ENCODE results near the gene SSC4D. TPM values are rescaled to one million over a fixed set of nuclear protein-coding genes. Genes with fewer than 3 reads are reported as not detected.
"Not testable (repeated sequence)": the region's sequence is repeated elsewhere in the genome, so short reads cannot be mapped to it uniquely, and the experiment has no call there.

SSC4D gene
- total RNA-seq, 1 experiment from 2014 or later, result 14.8 TPM

DNA sequence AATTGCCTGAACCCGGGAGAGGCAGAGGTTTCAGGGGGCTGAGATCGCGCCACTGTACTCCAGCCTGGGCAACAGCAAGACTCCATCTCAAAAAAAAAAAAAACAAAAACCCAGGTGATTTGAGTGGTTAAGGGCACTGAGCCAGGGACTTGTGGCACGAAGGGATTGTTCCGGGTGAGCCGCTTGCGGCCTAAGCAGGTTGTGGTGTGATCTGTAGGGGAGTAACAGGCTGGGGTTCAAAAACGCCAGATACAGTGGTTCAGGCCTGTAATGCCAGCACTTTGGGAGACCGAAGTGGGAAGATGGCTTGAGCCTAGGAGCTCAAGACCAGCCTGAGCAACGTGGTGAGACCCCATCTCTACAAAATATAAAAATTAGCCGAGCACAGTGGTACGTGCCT is 34.3 kb upstream of the SSC4D start:
- not testable (repeated sequence) for H2AFZ ChIP-seq (ENCODE audit: low read length); H2AK5ac ChIP-seq (ENCODE audit: insufficient read length, low read length)

DNA sequence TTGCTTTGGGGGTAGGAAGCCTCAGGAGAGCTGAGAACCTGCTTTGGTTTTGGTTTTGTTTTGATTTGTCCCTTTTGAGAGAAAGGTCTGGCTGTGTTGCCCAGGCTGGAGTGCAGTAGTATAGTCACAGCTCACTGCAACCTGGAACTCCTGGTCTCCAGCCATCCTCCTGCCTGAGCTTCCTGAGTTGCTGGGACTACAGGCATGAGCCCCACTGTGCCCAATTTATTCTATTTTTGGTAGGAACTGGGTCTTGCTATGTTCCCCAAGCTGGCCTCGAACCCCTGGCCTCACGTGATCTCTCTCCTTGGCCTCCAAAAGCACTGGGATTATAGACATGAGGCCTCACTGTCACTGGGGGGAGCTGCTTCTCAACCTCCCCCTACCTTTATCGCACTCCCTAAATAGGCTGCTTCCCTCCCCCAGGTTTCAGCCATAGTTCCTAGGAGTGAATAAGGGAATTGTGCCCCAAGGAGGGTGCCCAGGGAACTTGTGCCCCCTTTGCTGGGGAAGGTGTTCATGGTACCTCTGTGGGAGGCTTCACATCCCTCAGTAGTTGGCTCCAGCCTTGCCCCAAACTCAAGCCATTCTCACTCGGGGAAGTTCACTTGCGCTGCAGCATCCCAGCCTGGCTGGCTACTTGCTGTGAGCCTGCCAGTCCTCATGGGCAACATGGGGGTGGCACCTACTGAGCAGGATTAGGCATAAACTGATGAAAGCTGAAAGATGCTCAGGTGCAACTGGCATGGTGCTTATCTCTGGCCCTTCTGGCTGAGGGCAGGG is 33.4 kb upstream of the SSC4D start:
- not testable (repeated sequence) for H4K91ac ChIP-seq (ENCODE audit: insufficient read length, low read depth, low read length); H2BK5ac ChIP-seq (ENCODE audit: insufficient read length, low read length); H3K23me2 ChIP-seq (ENCODE audit: insufficient read length, low read depth, low read length, poor library complexity, severe bottlenecking); H3K9me3 ChIP-seq (ENCODE audit: control insufficient read depth, low read depth, low read length); H3K4me3 Mint-ChIP-seq; H3K4me1 ChIP-seq (ENCODE audit: insufficient read depth, low read length); H3K14ac ChIP-seq (ENCODE audit: insufficient read depth, low read length); H3K79me1 ChIP-seq (ENCODE audit: insufficient read depth, low read depth, low read length, poor library complexity, severe bottlenecking); H3K27me3 Mint-ChIP-seq (ENCODE audit: low read depth); H3K27ac ChIP-seq (ENCODE audit: insufficient read length, low read depth, low read length); H2BK120ac ChIP-seq (ENCODE audit: low read depth, low read length, poor library complexity, severe bottlenecking); H2BK12ac ChIP-seq (ENCODE audit: insufficient read length, low read depth, low read length); H4K5ac ChIP-seq (ENCODE audit: insufficient read length, low read depth, low read length); H3K4ac ChIP-seq (ENCODE audit: low read depth, low read length); H3K4me2 ChIP-seq (ENCODE audit: insufficient read depth, insufficient read length, low read length); H2BK20ac ChIP-seq (ENCODE audit: low read depth, low read length, poor library complexity, severe bottlenecking); H3K23ac ChIP-seq (ENCODE audit: insufficient read length, low read depth, low read length); H3K27ac Mint-ChIP-seq; H2AFZ ChIP-seq (ENCODE audit: low read length); H3T11ph ChIP-seq (ENCODE audit: low read length); H4K8ac ChIP-seq (replicated peaks; ENCODE audit: insufficient read length, low read depth, low read length); H2AK5ac ChIP-seq (ENCODE audit: insufficient read length, low read length); H4K20me1 ChIP-seq (ENCODE audit: control insufficient read depth, insufficient read depth, insufficient read length); H3K4me1 Mint-ChIP-seq; DNase-seq; H3K56ac ChIP-seq (ENCODE audit: insufficient read length, low read depth, low read length); H2BK15ac ChIP-seq (ENCODE audit: low read depth, low read length); H3K27me3 ChIP-seq (ENCODE audit: insufficient read depth, low read length); H3K9ac ChIP-seq (ENCODE audit: extremely low read depth, insufficient read length, low read length); H3K79me2 ChIP-seq (ENCODE audit: insufficient read depth, low read length); H3K9me3 Mint-ChIP-seq; H3K36me3 Mint-ChIP-seq (ENCODE audit: insufficient read depth in 1 of 3, low read depth in 3 of 3); H3K18ac ChIP-seq (ENCODE audit: insufficient read length, low read depth, low read length)
- WGBS (ENCODE audit: extremely low coverage, insufficient read length, low lambda C conversion rate), result no CpG with 5 or more reads among the region's 5 CpGs

More for the DNA sequence above, 34.3 kb upstream of the SSC4D start:
- H4K5ac ChIP-seq (ENCODE audit: insufficient read length, low read depth, low read length); H3K56ac ChIP-seq (ENCODE audit: insufficient read length, low read depth, low read length); H4K91ac ChIP-seq (ENCODE audit: insufficient read length, low read depth, low read length); H3T11ph ChIP-seq (ENCODE audit: low read length); H3K27me3 ChIP-seq (ENCODE audit: insufficient read depth, low read length); H3K18ac ChIP-seq (ENCODE audit: insufficient read length, low read depth, low read length); H3K14ac ChIP-seq (ENCODE audit: insufficient read depth, low read length); H3K4me3 Mint-ChIP-seq; H3K4me2 ChIP-seq (ENCODE audit: insufficient read depth, insufficient read length, low read length); H3K23me2 ChIP-seq (ENCODE audit: insufficient read length, low read depth, low read length, poor library complexity, severe bottlenecking); H4K8ac ChIP-seq (replicated peaks; ENCODE audit: insufficient read length, low read depth, low read length); H3K27ac ChIP-seq (ENCODE audit: insufficient read length, low read depth, low read length); H3K23ac ChIP-seq (ENCODE audit: insufficient read length, low read depth, low read length); H3K9me3 Mint-ChIP-seq; H3K4me1 Mint-ChIP-seq; H3K79me1 ChIP-seq (ENCODE audit: insufficient read depth, low read depth, low read length, poor library complexity, severe bottlenecking); DNase-seq; H2BK20ac ChIP-seq (ENCODE audit: low read depth, low read length, poor library complexity, severe bottlenecking); H2BK5ac ChIP-seq (ENCODE audit: insufficient read length, low read length); H4K20me1 ChIP-seq (ENCODE audit: control insufficient read depth, insufficient read depth, insufficient read length); H3K4me1 ChIP-seq (ENCODE audit: insufficient read depth, low read length); H3K9me3 ChIP-seq (ENCODE audit: control insufficient read depth, low read depth, low read length); H2BK15ac ChIP-seq (ENCODE audit: low read depth, low read length); H3K27me3 Mint-ChIP-seq (ENCODE audit: low read depth); H2BK120ac ChIP-seq (ENCODE audit: low read depth, low read length, poor library complexity, severe bottlenecking); H2BK12ac ChIP-seq (ENCODE audit: insufficient read length, low read depth, low read length); H3K9ac ChIP-seq (ENCODE audit: extremely low read depth, insufficient read length, low read length); H3K79me2 ChIP-seq (ENCODE audit: insufficient read depth, low read length); H3K4ac ChIP-seq (ENCODE audit: low read depth, low read length); H3K36me3 Mint-ChIP-seq (ENCODE audit: insufficient read depth in 1 of 3, low read depth in 3 of 3): not testable (repeated sequence)
- no CpG with 5 or more reads among the region's 12 CpGs for WGBS (ENCODE audit: extremely low coverage, insufficient read length, low lambda C conversion rate)
- peak overlapping the region in 2 of 3 experiments; percentile 82 to 93; a peak in 1 of 7 replicates for H3K27ac Mint-ChIP-seq

Data from H9 (cell line).